OCI-LY1 (cell line): ENCODE results near the gene CSMD2.

ENCODE experiments used
- H2AFZ ChIP-seq: fragments of 200-600 bp; sonication (generic), shearing (Covaris generic); 2 replicates; pipeline ENCODE4 v1.6.0; 2014; ENCODE audit warnings: antibody characterized with exemption, mild to moderate bottlenecking, low read length
- H3F3A ChIP-seq: fragments of 200-600 bp; sonication (generic), shearing (Covaris generic); 2 replicates; pipeline ENCODE4 v1.6.0; 2014; ENCODE audit warnings: mild to moderate bottlenecking, antibody characterized with exemption, low read length, moderate library complexity; ENCODE audit not compliant: insufficient read depth
- H3K27ac ChIP-seq: fragments of 200-600 bp; sonication (generic); 2 replicates; pipeline ENCODE4 v1.5.1; 2014; ENCODE audit warnings: low read length, mixed run types, mild to moderate bottlenecking, low read depth; ENCODE audit not compliant: poor library complexity, severe bottlenecking
- H3K27me3 ChIP-seq: fragments of 200-600 bp; sonication (generic); 2 replicates; pipeline ENCODE4 v1.6.0; 2014; ENCODE audit warnings: antibody characterized with exemption, mild to moderate bottlenecking, low read length, moderate library complexity; ENCODE audit not compliant: insufficient read depth
- H3K36me3 ChIP-seq: fragments of 200-600 bp; sonication (generic); 2 replicates; pipeline ENCODE4 v1.6.1; 2014; ENCODE audit warnings: mild to moderate bottlenecking, antibody characterized with exemption, low read length, moderate library complexity, mixed read lengths; ENCODE audit not compliant: insufficient read depth
- H3K4me1 ChIP-seq: fragments of 200-600 bp; sonication (generic); 2 replicates; pipeline ENCODE4 v1.5.1; 2014; ENCODE audit warnings: mild to moderate bottlenecking, low read length, moderate library complexity; ENCODE audit not compliant: insufficient read depth, severe bottlenecking
- H3K4me2 ChIP-seq: fragments of 200-600 bp; sonication (generic), shearing (Covaris generic); 2 replicates; pipeline ENCODE4 v1.6.1; 2014; ENCODE audit warnings: low read length
- H3K4me3 ChIP-seq: fragments of 200-600 bp; sonication (generic); 2 replicates; pipeline ENCODE4 v1.5.1; 2014; ENCODE audit warnings: low read length, low read depth, mild to moderate bottlenecking, mixed read lengths; ENCODE audit not compliant: poor library complexity, severe bottlenecking
- H3K79me2 ChIP-seq: fragments of 200-600 bp; shearing (Covaris generic); 2 replicates; pipeline ENCODE4 v1.6.1; 2016; ENCODE audit warnings: mixed run types, low read length, mixed read lengths; ENCODE audit not compliant: insufficient read depth
- H3K9ac ChIP-seq: fragments of 200-600 bp; sonication (generic), shearing (Covaris generic); 2 replicates; pipeline ENCODE4 v1.6.1; 2014; ENCODE audit warnings: mild to moderate bottlenecking, low read length, mixed read lengths
- H3K9me2 ChIP-seq: fragments of 200-600 bp; sonication (generic), shearing (Covaris generic); 2 replicates; pipeline ENCODE4 v1.6.1; 2014; ENCODE audit warnings: low read depth, mild to moderate bottlenecking, low read length, mixed read lengths
- H3K9me3 ChIP-seq: fragments of 200-600 bp; shearing (Covaris generic); 2 replicates; pipeline ENCODE4 v1.6.1; 2014; ENCODE audit warnings: low read length, mixed read lengths
- H4K20me1 ChIP-seq: fragments of 200-600 bp; sonication (generic), shearing (Covaris generic); 2 replicates; pipeline ENCODE4 v1.6.0; 2016; ENCODE audit warnings: mild to moderate bottlenecking, low read length; ENCODE audit not compliant: insufficient read depth
- EZH2 ChIP-seq: fragments of 200-600 bp; sonication (generic), shearing (Covaris generic); IDR thresholded peaks from 2 replicates; pipeline ENCODE4 v1.8.0; 2017; ENCODE audit warnings: borderline replicate concordance, mixed run types, mild to moderate bottlenecking, antibody characterized with exemption, low read length, moderate library complexity, mixed read lengths
- TF ChIP-seq, protein P1 (sequence below): fragments of 200-600 bp; sonication (generic), shearing (Covaris generic); IDR thresholded peaks from 2 replicates; pipeline ENCODE4 v1.5.1; 2017; ENCODE audit warnings: mild to moderate bottlenecking, antibody characterized with exemption, low read length, moderate library complexity, mixed read lengths

The CSMD2 gene

GRCh38 chr1:33897092-33897725 lies 267.8 kb downstream of the CSMD2 start:
- Histone ChIP-seq H3K4me3 (no peak overlapping the region), H3K4me1 (no peaks in the 10 kb centered on the region), H3K4me2 (no peak overlapping the region), H3K36me3 (no peaks in the 10 kb centered on the region), H3K9me2 (no peaks in the 10 kb centered on the region), H3K79me2 (no peaks in the 10 kb centered on the region), H3K9ac (no peak overlapping the region), H4K20me1 (no peaks in the 10 kb centered on the region), H2AFZ (no peak overlapping the region), H3K27ac (no peak overlapping the region), H3F3A (no peaks in the 10 kb centered on the region), H3K27me3 (no peaks in the 10 kb centered on the region), H3K9me3 (no peaks in the 10 kb centered on the region)
- TF ChIP-seq EZH2: no peak
- TF ChIP-seq, protein P1, sequence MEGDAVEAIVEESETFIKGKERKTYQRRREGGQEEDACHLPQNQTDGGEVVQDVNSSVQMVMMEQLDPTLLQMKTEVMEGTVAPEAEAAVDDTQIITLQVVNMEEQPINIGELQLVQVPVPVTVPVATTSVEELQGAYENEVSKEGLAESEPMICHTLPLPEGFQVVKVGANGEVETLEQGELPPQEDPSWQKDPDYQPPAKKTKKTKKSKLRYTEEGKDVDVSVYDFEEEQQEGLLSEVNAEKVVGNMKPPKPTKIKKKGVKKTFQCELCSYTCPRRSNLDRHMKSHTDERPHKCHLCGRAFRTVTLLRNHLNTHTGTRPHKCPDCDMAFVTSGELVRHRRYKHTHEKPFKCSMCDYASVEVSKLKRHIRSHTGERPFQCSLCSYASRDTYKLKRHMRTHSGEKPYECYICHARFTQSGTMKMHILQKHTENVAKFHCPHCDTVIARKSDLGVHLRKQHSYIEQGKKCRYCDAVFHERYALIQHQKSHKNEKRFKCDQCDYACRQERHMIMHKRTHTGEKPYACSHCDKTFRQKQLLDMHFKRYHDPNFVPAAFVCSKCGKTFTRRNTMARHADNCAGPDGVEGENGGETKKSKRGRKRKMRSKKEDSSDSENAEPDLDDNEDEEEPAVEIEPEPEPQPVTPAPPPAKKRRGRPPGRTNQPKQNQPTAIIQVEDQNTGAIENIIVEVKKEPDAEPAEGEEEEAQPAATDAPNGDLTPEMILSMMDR: no peak

DNA sequence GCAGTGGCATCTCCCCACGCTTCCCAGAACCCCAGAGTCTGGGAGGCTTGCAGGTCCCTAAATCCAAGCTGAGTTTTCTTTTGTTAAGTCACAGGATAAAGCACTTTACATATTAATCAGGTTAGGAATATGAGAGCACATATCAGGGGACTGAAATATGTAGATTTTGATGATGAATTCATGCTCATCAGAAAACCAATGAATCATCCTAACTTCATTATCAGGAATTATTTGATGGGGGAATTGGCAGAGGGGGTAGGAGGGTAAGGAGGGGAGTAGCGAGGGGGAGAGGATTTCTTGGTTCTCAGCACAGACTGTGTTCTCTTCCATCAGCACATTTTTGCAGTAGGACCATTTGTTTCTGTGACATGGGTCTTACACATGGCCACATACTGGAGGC lies 269.1 kb downstream of the CSMD2 start:
- TF ChIP-seq, protein P1: no peak
- no peak for TF ChIP-seq EZH2
- no peak overlapping the region for H3K9ac ChIP-seq
- H3K4me2 ChIP-seq: no peak overlapping the region
- no peaks in the 10 kb centered on the region for H3K27me3 ChIP-seq
- H3K9me3 ChIP-seq: no peaks in the 10 kb centered on the region
- H3K27ac ChIP-seq: no peak overlapping the region
- H3K4me1 ChIP-seq: no peaks in the 10 kb centered on the region
- no peaks in the 10 kb centered on the region for H3K79me2 ChIP-seq
- H3K4me3 ChIP-seq: no peak overlapping the region
- H2AFZ ChIP-seq: no peak overlapping the region
- no peaks in the 10 kb centered on the region for H3K9me2 ChIP-seq
- no peaks in the 10 kb centered on the region for H3F3A ChIP-seq
- no peaks in the 10 kb centered on the region for H3K36me3 ChIP-seq
- no peaks in the 10 kb centered on the region for H4K20me1 ChIP-seq

GRCh38 chr1:33895396-33895795 lies 269.6 kb downstream of the CSMD2 start:
- Histone ChIP-seq H3K79me2 (no peaks in the 10 kb centered on the region), H3K9me2 (no peaks in the 10 kb centered on the region), H4K20me1 (no peaks in the 10 kb centered on the region), H3K27me3 (no peaks in the 10 kb centered on the region), H3K36me3 (no peaks in the 10 kb centered on the region), H3K4me2 (no peak overlapping the region), H3K9ac (no peak overlapping the region), H3K27ac (no peak overlapping the region), H2AFZ (no peak overlapping the region), H3K9me3 (no peaks in the 10 kb centered on the region), H3F3A (no peaks in the 10 kb centered on the region), H3K4me1 (no peaks in the 10 kb centered on the region), H3K4me3 (no peak overlapping the region)
- TF ChIP-seq, protein P1: no peak
- TF ChIP-seq EZH2: no peak
